Endodermal cell (in vitro differentiated cells): ENCODE measurements around the gene SPEM2. TPM values are rescaled to one million over a fixed set of nuclear protein-coding genes. Genes with fewer than 3 reads are reported as not detected.

ENCODE experiments used
- DNase-seq: peaks from one replicate; pipeline ENCODE4 v3.0.0-alpha.2; 2017
- H3K27ac ChIP-seq: 2 replicates; pipeline ENCODE4 v1.5.1; 2013; ENCODE audit warnings: mild to moderate bottlenecking, low read depth, low read length, moderate library complexity
- H3K27me3 ChIP-seq: 2 replicates; pipeline ENCODE4 v1.6.1; 2013; ENCODE audit warnings: mild to moderate bottlenecking, low read length, moderate library complexity; ENCODE audit not compliant: insufficient read depth, control insufficient read depth, poor library complexity, severe bottlenecking
- H3K36me3 ChIP-seq: 2 replicates; pipeline ENCODE4 v1.7.0; 2013; ENCODE audit warnings: mild to moderate bottlenecking, low read length, moderate library complexity; ENCODE audit not compliant: control insufficient read depth, insufficient read depth
- H3K4me1 ChIP-seq: one replicate; pipeline ENCODE4 v1.7.0; 2013; ENCODE audit warnings: low read length; ENCODE audit not compliant: control insufficient read depth, insufficient read depth
- H3K4me3 ChIP-seq: 2 replicates; pipeline ENCODE4 v1.5.1; 2013; ENCODE audit warnings: mild to moderate bottlenecking, low read length, moderate library complexity
- H3K9ac ChIP-seq: 2 replicates; pipeline ENCODE4 v1.6.1; 2013; ENCODE audit warnings: mild to moderate bottlenecking, low read length, moderate library complexity; ENCODE audit not compliant: poor library complexity, severe bottlenecking; ENCODE audit errors: extremely low read depth
- H3K9me3 ChIP-seq: 2 replicates; pipeline ENCODE4 v1.6.1; 2013; ENCODE audit warnings: mild to moderate bottlenecking, low read length, moderate library complexity; ENCODE audit not compliant: control insufficient read depth
- H3K27ac Mint-ChIP-seq: 2 replicates; pipeline ENCODE4 v1.8.0; 2020; ENCODE audit warnings: mixed read lengths
- H3K27me3 Mint-ChIP-seq: 2 replicates; pipeline ENCODE4 v1.8.0; 2021; ENCODE audit warnings: mild to moderate bottlenecking, mixed read lengths; ENCODE audit not compliant: insufficient read depth
- H3K36me3 Mint-ChIP-seq: 2 replicates; pipeline ENCODE4 v1.8.0; 2020; ENCODE audit warnings: low read depth, mixed read lengths
- H3K4me1 Mint-ChIP-seq: 2 replicates; pipeline ENCODE4 v1.8.0; 2020; ENCODE audit warnings: mixed read lengths
- H3K4me3 Mint-ChIP-seq: 2 replicates; pipeline ENCODE4 v1.8.0; 2020; ENCODE audit warnings: mild to moderate bottlenecking, moderate library complexity, mixed read lengths
- H3K9me3 Mint-ChIP-seq: 2 replicates; pipeline ENCODE4 v1.8.0; 2020; ENCODE audit warnings: mild to moderate bottlenecking, mixed read lengths
- WGBS, 2 experiments: methylation state at CpG; one replicate each; pipeline versions ENCODE4 v1.1.5 to v1.1.7; 2013; ENCODE audit warnings: missing lambda C conversion rate in 2 of 2, mixed read lengths in 1 of 2; ENCODE audit not compliant: insufficient coverage in 1 of 2, insufficient read length in 1 of 2; 5-methylcytosine and 5-hydroxymethylcytosine counted together
- total RNA-seq, 2 donors: library from RNA; stranded (reverse); fragmentation: NEBNext Ultra II Directional in 1 of 2; extraction: Animal tissue kit (Norgen Biotek cat#: 25700) in 1 of 2; gene quantifications; 2 replicates in 1 of 2; 3 replicates in 1 of 2; pipeline ENCODE4 v1.2.1, GENCODE V29; 2021
- TF ChIP-seq, protein P1 (sequence below): fragments of 200-600 bp; sonication (generic); conservative IDR thresholded peaks from 2 replicates; pipeline ENCODE4 v1.5.0; 2021; ENCODE audit warnings: antibody characterized with exemption, mild to moderate bottlenecking

The SPEM2 gene
- total RNA-seq, 2 donors from 2014 or later, result not detected

DNA sequence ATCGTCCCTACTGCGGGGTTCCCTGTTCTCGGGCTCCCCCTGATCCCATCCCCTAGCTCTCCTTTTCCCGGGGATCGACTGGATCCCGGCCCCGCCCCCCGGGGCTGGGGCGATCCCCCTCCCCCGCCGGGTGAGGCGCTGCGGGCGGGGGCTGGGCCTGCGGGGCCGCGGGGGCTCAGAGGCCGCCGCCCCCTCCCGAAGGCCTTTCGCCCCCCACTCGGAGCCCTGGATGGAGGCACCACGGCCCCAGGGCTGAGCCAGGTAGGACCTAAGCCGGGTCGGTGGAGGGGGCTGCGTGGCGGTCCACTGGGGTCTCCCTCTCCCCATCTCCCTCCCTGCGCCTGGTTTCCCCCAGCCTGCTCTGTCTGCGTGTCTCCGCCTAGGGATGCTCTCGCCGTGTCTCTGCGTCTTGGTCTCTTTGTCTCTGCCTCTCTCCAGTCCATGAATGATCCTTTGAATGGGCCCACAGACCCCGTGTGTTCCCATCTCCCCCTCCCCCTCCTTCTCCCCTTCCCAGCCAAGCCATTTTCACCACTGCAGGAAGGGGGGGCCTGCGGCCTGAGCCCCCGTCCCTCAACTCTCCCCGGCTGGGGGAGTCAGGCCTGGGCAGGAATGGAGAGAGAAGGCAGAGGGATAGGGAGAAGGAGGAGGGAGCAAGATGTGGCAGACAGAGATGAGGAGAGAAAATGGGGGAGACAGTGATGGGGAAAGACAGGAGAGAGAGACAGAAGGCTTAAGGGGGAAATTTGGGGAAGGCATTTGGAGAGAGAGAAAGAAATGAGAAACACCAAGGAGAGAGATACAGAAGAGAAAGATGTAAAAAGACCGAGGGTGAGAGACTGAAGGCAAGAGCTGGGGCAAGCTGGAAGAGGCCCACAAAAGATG is 19.8 kb upstream of the SPEM2 start:
- Histone ChIP-seq H3K27me3 (no peaks in the 10 kb centered on the region), H3K9me3 (no peaks in the 10 kb centered on the region), H3K27ac (no peak overlapping the region), H3K9ac (peak overlapping the region; percentile 70), H3K4me3 (peak overlapping the region; percentile 91), H3K4me1 (no peaks in the 10 kb centered on the region), H3K36me3 (peaks cover 26% of the 10 kb centered on the region)
- Mint-ChIP-seq H3K27me3 (peaks cover 16% of the 10 kb centered on the region), H3K4me1 (peaks cover 20% of the 10 kb centered on the region), H3K36me3 (peaks cover 27% of the 10 kb centered on the region), H3K9me3 (no peaks in the 10 kb centered on the region), H3K4me3 (peak overlapping the region; percentile 77), H3K27ac (peak overlapping the region; percentile 86)
- TF ChIP-seq, protein P1, sequence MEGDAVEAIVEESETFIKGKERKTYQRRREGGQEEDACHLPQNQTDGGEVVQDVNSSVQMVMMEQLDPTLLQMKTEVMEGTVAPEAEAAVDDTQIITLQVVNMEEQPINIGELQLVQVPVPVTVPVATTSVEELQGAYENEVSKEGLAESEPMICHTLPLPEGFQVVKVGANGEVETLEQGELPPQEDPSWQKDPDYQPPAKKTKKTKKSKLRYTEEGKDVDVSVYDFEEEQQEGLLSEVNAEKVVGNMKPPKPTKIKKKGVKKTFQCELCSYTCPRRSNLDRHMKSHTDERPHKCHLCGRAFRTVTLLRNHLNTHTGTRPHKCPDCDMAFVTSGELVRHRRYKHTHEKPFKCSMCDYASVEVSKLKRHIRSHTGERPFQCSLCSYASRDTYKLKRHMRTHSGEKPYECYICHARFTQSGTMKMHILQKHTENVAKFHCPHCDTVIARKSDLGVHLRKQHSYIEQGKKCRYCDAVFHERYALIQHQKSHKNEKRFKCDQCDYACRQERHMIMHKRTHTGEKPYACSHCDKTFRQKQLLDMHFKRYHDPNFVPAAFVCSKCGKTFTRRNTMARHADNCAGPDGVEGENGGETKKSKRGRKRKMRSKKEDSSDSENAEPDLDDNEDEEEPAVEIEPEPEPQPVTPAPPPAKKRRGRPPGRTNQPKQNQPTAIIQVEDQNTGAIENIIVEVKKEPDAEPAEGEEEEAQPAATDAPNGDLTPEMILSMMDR, result no peak
- peak; percentile 84 for DNase-seq
- WGBS, 2 experiments, result 2 to 3% methylated on average over 12 to 37 of the region's 38 CpGs

DNA sequence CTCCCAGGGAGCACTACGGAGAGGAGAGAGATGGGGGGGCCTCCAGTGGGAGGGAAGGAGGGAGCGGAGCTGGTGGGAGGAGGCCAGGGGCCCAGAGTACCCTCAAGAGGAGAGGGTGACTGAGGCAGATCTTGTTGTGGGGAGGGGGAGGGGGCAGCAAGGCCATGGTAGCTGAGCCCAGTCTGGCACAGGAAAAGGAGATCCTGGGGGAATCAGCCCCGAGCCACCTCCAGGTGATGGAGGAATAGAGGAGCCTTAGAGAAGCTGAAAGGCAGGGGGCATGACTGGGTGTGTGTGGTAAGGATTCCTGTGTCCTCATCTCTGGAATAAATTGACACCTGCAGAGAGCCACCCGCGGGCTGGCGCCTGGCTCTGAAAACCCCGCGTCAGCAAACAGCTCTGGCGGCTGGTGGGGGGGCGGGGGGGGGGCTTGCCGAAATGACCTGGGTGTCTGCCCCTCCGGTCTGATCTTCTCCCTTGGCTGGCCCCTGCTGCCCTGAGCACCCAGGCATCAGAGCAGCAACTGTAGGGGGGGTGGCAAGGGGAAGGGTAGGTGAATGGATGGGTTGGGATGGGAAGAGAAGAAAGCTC is 19.1 kb upstream of the SPEM2 start:
- no peaks in the 10 kb centered on the region for H3K9me3 Mint-ChIP-seq
- Histone ChIP-seq H3K9ac (peak overlapping the region; percentile 70), H3K4me1 (no peaks in the 10 kb centered on the region), H3K36me3 (peaks cover 29% of the 10 kb centered on the region), H3K27me3 (no peaks in the 10 kb centered on the region), H3K27ac (no peak overlapping the region), H3K9me3 (no peaks in the 10 kb centered on the region), H3K4me3 (peak overlapping the region; percentile 91)
- H3K27me3 Mint-ChIP-seq, result peaks cover 16% of the 10 kb centered on the region
- peak; percentile 77 for DNase-seq
- peak overlapping the region; percentile 77 for H3K4me3 Mint-ChIP-seq
- WGBS, 2 experiments, result 21 to 22% methylated on average over 2 to 9 of the region's 12 CpGs
- TF ChIP-seq, protein P1, result no peak
- H3K4me1 Mint-ChIP-seq, result peaks cover 20% of the 10 kb centered on the region
- no peak overlapping the region for H3K27ac Mint-ChIP-seq
- peaks cover 29% of the 10 kb centered on the region for H3K36me3 Mint-ChIP-seq

DNA sequence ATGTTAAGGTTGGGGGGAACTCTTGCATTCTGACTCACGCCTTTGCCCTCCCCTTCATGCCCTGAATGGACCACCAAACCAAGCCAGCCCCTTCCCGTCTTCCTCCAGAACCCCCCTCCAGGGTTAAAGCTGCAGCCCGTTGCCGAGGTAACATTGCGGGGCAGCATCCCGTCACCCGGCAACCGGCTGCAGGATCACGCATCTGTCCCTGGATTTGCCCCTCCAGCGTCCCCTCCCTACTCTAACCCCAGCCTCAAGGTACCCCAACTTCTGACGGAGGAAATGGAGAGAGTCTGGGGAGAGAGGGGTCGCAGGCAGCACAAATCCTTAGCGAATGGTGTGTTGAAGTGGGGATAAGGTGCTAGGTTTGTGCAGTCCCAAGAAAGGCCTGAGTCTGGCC is 18.3 kb upstream of the SPEM2 start:
- Histone ChIP-seq H3K4me3 (no peak overlapping the region), H3K27ac (no peak overlapping the region), H3K9ac (no peak overlapping the region), H3K9me3 (no peaks in the 10 kb centered on the region), H3K36me3 (peaks cover 24% of the 10 kb centered on the region), H3K4me1 (no peaks in the 10 kb centered on the region), H3K27me3 (no peaks in the 10 kb centered on the region)
- TF ChIP-seq, protein P1, result no peak
- H3K27ac Mint-ChIP-seq, result no peak overlapping the region
- H3K9me3 Mint-ChIP-seq, result no peaks in the 10 kb centered on the region
- no peak overlapping the region for H3K4me3 Mint-ChIP-seq
- DNase-seq, result no peak
- 85 to 86% methylated on average over 2 to 11 of the region's 13 CpGs for WGBS, 2 experiments
- H3K4me1 Mint-ChIP-seq, result peaks cover 16% of the 10 kb centered on the region
- peaks cover 16% of the 10 kb centered on the region for H3K27me3 Mint-ChIP-seq
- H3K36me3 Mint-ChIP-seq, result peaks cover 26% of the 10 kb centered on the region
